RWPE1 (cell line): ENCODE results near the gene HORMAD2.

ENCODE experiments used
- CTCF ChIA-PET: fragments of 350-600 bp; sonication (Branson Sonifier 250); formaldehyde crosslinking; extraction: SDS; loops from one replicate; lab custom pipeline; 2021; lab: Yijun Ruan, JAX
- POLR2A ChIA-PET: fragments of 400-600 bp; formaldehyde crosslinking; extraction: SDS; loops from one replicate; lab custom pipeline; 2020; ENCODE audit warnings: antibody characterized with exemption; ENCODE audit not compliant: low non-redundant PET; lab: Yijun Ruan, JAX
- DNase-seq: peaks from one replicate; pipeline ENCODE4 v3.0.0; 2012; ENCODE audit warnings: low spot score
- H3K27ac ChIP-seq: fragments of 450-650 bp; 2 replicates; pipeline ENCODE4 v1.5.1; 2017
- CTCF ChIP-seq: fragments of 450-650 bp; conservative IDR thresholded peaks from 2 replicates; pipeline ENCODE4 v1.5.1; 2017; ENCODE audit warnings: low read depth, mild to moderate bottlenecking

HORMAD2 gene

GRCh38 chr22:30175690-30176288 lies 95.5 kb downstream of the HORMAD2 start:
- POLR2A ChIA-PET, result no interaction called here
- CTCF ChIA-PET, result no interaction called here
- no peak for DNase-seq
- H3K27ac ChIP-seq, result no peak overlapping the region
- no peak for TF ChIP-seq CTCF

- POLR2A ChIA-PET, result no interaction called here
- CTCF ChIA-PET, result interaction anchor here (0.6 kb wide), 1 partner anchor 79 kb away, joined by 3 read pairs; no protein-coding TSS in a partner anchor
- H3K27ac ChIP-seq, result no peak overlapping the region
- no peak for TF ChIP-seq CTCF
- DNase-seq, result peak; percentile 9
These were observed 96.2 kb downstream of the HORMAD2 start for GRCh38 chr22:30176431-30176830.

GRCh38 chr22:30178181-30179126 lies 98.2 kb downstream of the HORMAD2 start:
- ChIA-PET CTCF (interaction anchor here (0.6 kb wide), 3 partner anchors 49 to 434 kb away, joined by 3 read pairs; no protein-coding TSS in a partner anchor), POLR2A (no interaction called here)
- DNase-seq, result no peak
- TF ChIP-seq CTCF, result no peak
- no peak overlapping the region for H3K27ac ChIP-seq

GRCh38 chr22:30180616-30181015 lies 100.4 kb downstream of the HORMAD2 start:
- POLR2A ChIA-PET, result no interaction called here
- no peak for DNase-seq
- CTCF ChIA-PET, result no interaction called here
- TF ChIP-seq CTCF, result no peak
- H3K27ac ChIP-seq, result no peak overlapping the region

- POLR2A ChIA-PET, result no interaction called here
These were observed 101.4 kb downstream of the HORMAD2 start for GRCh38 chr22:30181459-30182349.

More at GRCh38 chr22:30181459-30182349, 101.4 kb downstream of the HORMAD2 start:
- no peak for TF ChIP-seq CTCF
- CTCF ChIA-PET, result no interaction called here
- no peak for DNase-seq
- no peak overlapping the region for H3K27ac ChIP-seq
